Nephron progenitor cell (in vitro differentiated cells): ENCODE results near the gene SULT1C3.
A peak's percentile ranks its signal among the peaks of the same experiment; 100 is the strongest.

Experiments used
- DNase-seq: peaks from one replicate; pipeline ENCODE4 v3.0.0; 2021
- H3K27ac Mint-ChIP-seq: 2 replicates; pipeline ENCODE4 v1.8.0; 2021; ENCODE audit warnings: mild to moderate bottlenecking, moderate library complexity, mixed read lengths
- H3K27me3 Mint-ChIP-seq: 2 replicates; pipeline ENCODE4 v1.8.0; 2021; ENCODE audit warnings: mild to moderate bottlenecking, low read depth, mixed read lengths; ENCODE audit not compliant: poor library complexity
- H3K36me3 Mint-ChIP-seq: 2 replicates; pipeline ENCODE4 v1.8.0; 2021; ENCODE audit warnings: low read depth, mixed read lengths
- H3K4me1 Mint-ChIP-seq: 2 replicates; pipeline ENCODE4 v1.8.0; 2021; ENCODE audit warnings: mixed read lengths
- H3K4me3 Mint-ChIP-seq: 2 replicates; pipeline ENCODE4 v1.8.0; 2021; ENCODE audit warnings: mild to moderate bottlenecking, moderate library complexity, mixed read lengths
- H3K9me3 Mint-ChIP-seq: 2 replicates; pipeline ENCODE4 v1.8.0; 2021; ENCODE audit warnings: mild to moderate bottlenecking, moderate library complexity, mixed read lengths
- CTCF ChIP-seq: fragments of 200-600 bp; sonication (generic); IDR thresholded peaks from 2 replicates; pipeline ENCODE4 v1.5.0; 2021; ENCODE audit warnings: antibody characterized with exemption

Gene SULT1C3

GRCh38 chr2:108267101-108267500 lies 27.3 kb downstream of the SULT1C3 start:
- Mint-ChIP-seq H3K4me1 (peaks cover 36% of the 10 kb centered on the region), H3K9me3 (peaks cover 5% of the 10 kb centered on the region)
- no peak for DNase-seq

GRCh38 chr2:108268001-108268400 lies 28.2 kb downstream of the SULT1C3 start:
- DNase-seq, result no peak
- Mint-ChIP-seq H3K4me1 (peaks cover 40% of the 10 kb centered on the region), H3K27ac (no peak overlapping the region), H3K9me3 (no peaks in the 10 kb centered on the region), H3K27me3 (peaks cover 3% of the 10 kb centered on the region), H3K36me3 (no peaks in the 10 kb centered on the region), H3K4me3 (no peak overlapping the region)
- no peak for TF ChIP-seq CTCF

More at GRCh38 chr2:108267101-108267500, 27.3 kb downstream of the SULT1C3 start:
- H3K4me3 Mint-ChIP-seq, result no peak overlapping the region
- H3K27me3 Mint-ChIP-seq, result peaks cover 3% of the 10 kb centered on the region
- no peaks in the 10 kb centered on the region for H3K36me3 Mint-ChIP-seq
- no peak overlapping the region for H3K27ac Mint-ChIP-seq
- TF ChIP-seq CTCF, result no peak

- TF ChIP-seq CTCF, result no peak
- no peaks in the 10 kb centered on the region for H3K36me3 Mint-ChIP-seq
- H3K4me1 Mint-ChIP-seq, result peaks cover 40% of the 10 kb centered on the region
- no peak for DNase-seq
- peaks cover 6% of the 10 kb centered on the region for H3K9me3 Mint-ChIP-seq
- no peak overlapping the region for H3K27ac Mint-ChIP-seq
- no peak overlapping the region for H3K4me3 Mint-ChIP-seq
- H3K27me3 Mint-ChIP-seq, result peaks cover 4% of the 10 kb centered on the region
Measured at GRCh38 chr2:108270346-108270745, 30.6 kb downstream of the SULT1C3 start.

DNA sequence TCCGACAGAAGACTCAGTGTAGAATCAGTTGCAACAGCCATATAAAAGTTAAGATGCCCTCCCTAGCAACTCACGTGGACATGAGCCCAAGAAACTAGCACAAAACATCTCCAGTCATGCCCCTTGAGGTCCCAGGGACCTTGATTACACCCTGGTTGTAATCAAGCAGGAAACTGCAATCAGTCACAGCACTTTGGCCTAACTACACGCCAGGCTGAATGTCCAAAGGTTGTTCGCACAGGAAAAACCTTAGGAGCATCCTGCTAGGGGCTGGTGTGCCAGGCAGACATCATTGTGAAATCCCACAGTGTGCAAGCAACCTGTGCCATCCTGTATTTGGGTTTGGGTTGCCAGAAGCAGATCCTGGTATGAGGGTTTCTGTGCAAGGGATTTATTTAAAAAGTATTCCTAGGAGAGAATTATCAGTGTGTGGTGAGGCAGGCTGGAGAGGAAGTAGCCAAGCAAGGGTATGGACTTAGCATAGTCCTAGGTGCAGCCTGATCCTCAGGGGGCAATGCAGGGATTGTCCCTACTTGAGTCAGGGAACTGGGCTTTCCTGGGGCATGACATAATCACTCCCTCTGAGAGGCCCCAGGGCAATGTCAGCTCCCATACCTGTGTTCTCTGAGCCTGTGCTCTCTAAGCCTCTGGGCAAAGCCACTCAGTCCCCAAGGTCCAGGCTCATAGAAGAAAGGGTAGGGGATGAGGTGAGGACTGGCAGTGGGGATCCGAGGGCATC lies 31.2 kb downstream of the SULT1C3 start:
- Mint-ChIP-seq H3K4me3 (no peak overlapping the region), H3K27ac (peak overlapping the region; percentile 83), H3K27me3 (peaks cover 4% of the 10 kb centered on the region), H3K36me3 (no peaks in the 10 kb centered on the region), H3K9me3 (peaks cover 6% of the 10 kb centered on the region), H3K4me1 (peaks cover 40% of the 10 kb centered on the region)
- DNase-seq, result no peak
- no peak for TF ChIP-seq CTCF

GRCh38 chr2:108271691-108272253 lies 32.0 kb downstream of the SULT1C3 start:
- TF ChIP-seq CTCF, result no peak
- no peaks in the 10 kb centered on the region for H3K36me3 Mint-ChIP-seq
- peaks cover 38% of the 10 kb centered on the region for H3K4me1 Mint-ChIP-seq
- H3K27me3 Mint-ChIP-seq, result peaks cover 4% of the 10 kb centered on the region
- no peak overlapping the region for H3K4me3 Mint-ChIP-seq
- H3K9me3 Mint-ChIP-seq, result peaks cover 6% of the 10 kb centered on the region
- peak overlapping the region; percentile 90 for H3K27ac Mint-ChIP-seq
- no peak for DNase-seq

DNA sequence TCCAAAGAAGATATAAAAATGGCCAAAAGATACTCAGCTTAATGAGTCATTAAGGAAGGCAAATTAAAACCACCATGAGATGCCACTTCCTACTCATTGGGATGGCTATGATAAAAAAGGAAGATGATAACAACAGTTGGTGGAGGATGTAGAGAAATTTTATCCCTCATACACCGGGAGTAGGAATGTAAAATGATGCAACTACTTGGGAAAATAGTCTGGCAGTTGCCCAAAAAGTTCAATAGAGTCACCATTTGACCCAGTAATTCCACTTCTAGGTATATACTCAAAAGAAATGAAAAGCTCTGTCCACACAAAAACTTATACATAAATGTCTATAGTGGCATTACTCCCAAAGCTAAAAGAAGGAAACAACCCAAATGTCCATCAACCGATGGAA lies 38.9 kb downstream of the SULT1C3 start:
- H3K36me3 Mint-ChIP-seq, result peaks cover 9% of the 10 kb centered on the region
- peaks cover 9% of the 10 kb centered on the region for H3K27me3 Mint-ChIP-seq
- H3K27ac Mint-ChIP-seq, result no peak overlapping the region
- no peak for TF ChIP-seq CTCF
- peaks cover 29% of the 10 kb centered on the region for H3K9me3 Mint-ChIP-seq
- no peak overlapping the region for H3K4me3 Mint-ChIP-seq
- H3K4me1 Mint-ChIP-seq, result peaks cover 23% of the 10 kb centered on the region
- no peak for DNase-seq
